PC-9 (cell line): ENCODE data around the gene NTNG2. TPM values are rescaled to one million over a fixed set of nuclear protein-coding genes. Genes with fewer than 3 reads are reported as not detected.

ENCODE experiments used
- BruUV-seq: library from RNA; stranded (reverse); fragments of 400-500 nt; replicated peaks from 2 replicates; lab custom pipeline; 2021; lab: Mats Ljungman, UMichigan
- CTCF ChIA-PET: fragments of 300-600 bp; sonication (Branson Sonifier 250); formaldehyde crosslinking; loops from one replicate; lab custom pipeline; 2022; ENCODE audit warnings: antibody characterized with exemption; lab: Charles Lee
- POLR2A ChIA-PET: fragments of 300-600 bp; sonication (Branson Sonifier 250); formaldehyde crosslinking; loops from one replicate; lab custom pipeline; 2022; ENCODE audit warnings: antibody characterized with exemption; ENCODE audit not compliant: unreplicated experiment; lab: Charles Lee
- DNase-seq, 2 experiments: peaks; one replicate each; pipeline versions ENCODE4 v3.0.0 to v3.0.0-alpha.2; 2015 to 2022; ENCODE audit warnings: mixed read lengths in 1 of 2
- H2AFZ ChIP-seq: fragments of 200-600 bp; sonication (generic); 2 replicates; pipeline ENCODE4 v1.8.1; 2017; ENCODE audit warnings: antibody characterized with exemption
- H3F3A ChIP-seq: fragments of 200-600 bp; sonication (generic); 2 replicates; pipeline ENCODE4 v1.8.1; 2017; ENCODE audit warnings: antibody characterized with exemption, mild to moderate bottlenecking, low read depth; ENCODE audit not compliant: insufficient read depth
- H3K27ac ChIP-seq: fragments of 200-600 bp; sonication (generic); 2 replicates; pipeline ENCODE4 v1.6.1; 2016; ENCODE audit warnings: mixed run types
- H3K27me3 ChIP-seq: fragments of 200-600 bp; sonication (generic); 2 replicates; pipeline ENCODE4 v1.6.1; 2016; ENCODE audit warnings: low read depth, mixed run types; ENCODE audit not compliant: insufficient read depth
- H3K36me3 ChIP-seq: fragments of 200-600 bp; sonication (generic); 2 replicates; pipeline ENCODE4 v1.6.1; 2016; ENCODE audit warnings: low read depth, mixed run types
- H3K4me1 ChIP-seq: fragments of 200-600 bp; sonication (generic); replicated peaks from 2 replicates; pipeline ENCODE4 v1.6.1; 2016; ENCODE audit warnings: mixed run types; ENCODE audit not compliant: insufficient read depth
- H3K4me2 ChIP-seq: fragments of 200-600 bp; sonication (generic); 2 replicates; pipeline ENCODE4 v1.6.1; 2017; ENCODE audit warnings: mixed run types
- H3K4me3 ChIP-seq: fragments of 200-600 bp; sonication (generic); 2 replicates; pipeline ENCODE4 v1.6.1; 2016; ENCODE audit warnings: mixed run types
- H3K79me2 ChIP-seq: fragments of 200-600 bp; sonication (generic); 2 replicates; pipeline ENCODE4 v1.6.1; 2017; ENCODE audit warnings: low read depth, mixed run types
- H3K9me2 ChIP-seq: fragments of 200-600 bp; sonication (generic); 2 replicates; pipeline ENCODE4 v1.8.1; 2017; ENCODE audit warnings: mild to moderate bottlenecking; ENCODE audit not compliant: insufficient read depth
- H3K9me3 ChIP-seq: fragments of 200-600 bp; sonication (generic); 2 replicates; pipeline ENCODE4 v1.8.1; 2016; ENCODE audit warnings: low read depth; ENCODE audit not compliant: insufficient read depth
- H4K20me1 ChIP-seq: fragments of 200-600 bp; sonication (generic); 2 replicates; pipeline ENCODE4 v1.8.1; 2017; ENCODE audit not compliant: insufficient read depth
- CTCF ChIP-seq: fragments of 200-600 bp; sonication (generic); conservative IDR thresholded peaks from 2 replicates; pipeline ENCODE4 v1.6.1; 2017; ENCODE audit warnings: mixed run types, antibody characterized with exemption, mild to moderate bottlenecking, moderate library complexity
- EZH2 ChIP-seq: fragments of 200-600 bp; sonication (generic); IDR thresholded peaks from 2 replicates; pipeline ENCODE4 v1.8.0; 2017; ENCODE audit warnings: antibody characterized with exemption, low read depth
- intact Hi-C: fragments of 100-400 bp; cut with micrococcal nuclease; formaldehyde crosslinking; loops from one replicate; pipeline ENCODE4 v1.10.0; 2022; ENCODE audit not compliant: unreplicated experiment
- total RNA-seq: library from RNA; stranded (reverse); gene quantifications from 2 replicates; pipeline ENCODE4 v1.2.3, GENCODE V29; 2021

The NTNG2 gene
- total RNA-seq, 1 experiment from 2014 or later = not detected

- BruUV-seq = no TSS peak
- Histone ChIP-seq H3K4me1 (no peaks in the 10 kb centered on the region), H3K36me3 (no peaks in the 10 kb centered on the region), H3K79me2 (no peaks in the 10 kb centered on the region), H4K20me1 (no peaks in the 10 kb centered on the region), H3K4me2 (no peak overlapping the region), H3K27ac (no peak overlapping the region), H3F3A (no peaks in the 10 kb centered on the region), H3K9me2 (no peaks in the 10 kb centered on the region), H3K27me3 (peaks cover 96% of the 10 kb centered on the region), H3K4me3 (no peak overlapping the region), H2AFZ (no peak overlapping the region), H3K9me3 (no peaks in the 10 kb centered on the region)
- intact Hi-C loops = no loop called here
- DNase-seq = no peak
- POLR2A ChIA-PET = no interaction called here
- TF ChIP-seq CTCF (no peak), EZH2 (no peak)
- CTCF ChIA-PET = no interaction called here
Measured at GRCh38 chr9:132207215-132207614, 45.4 kb downstream of the NTNG2 start.

DNA sequence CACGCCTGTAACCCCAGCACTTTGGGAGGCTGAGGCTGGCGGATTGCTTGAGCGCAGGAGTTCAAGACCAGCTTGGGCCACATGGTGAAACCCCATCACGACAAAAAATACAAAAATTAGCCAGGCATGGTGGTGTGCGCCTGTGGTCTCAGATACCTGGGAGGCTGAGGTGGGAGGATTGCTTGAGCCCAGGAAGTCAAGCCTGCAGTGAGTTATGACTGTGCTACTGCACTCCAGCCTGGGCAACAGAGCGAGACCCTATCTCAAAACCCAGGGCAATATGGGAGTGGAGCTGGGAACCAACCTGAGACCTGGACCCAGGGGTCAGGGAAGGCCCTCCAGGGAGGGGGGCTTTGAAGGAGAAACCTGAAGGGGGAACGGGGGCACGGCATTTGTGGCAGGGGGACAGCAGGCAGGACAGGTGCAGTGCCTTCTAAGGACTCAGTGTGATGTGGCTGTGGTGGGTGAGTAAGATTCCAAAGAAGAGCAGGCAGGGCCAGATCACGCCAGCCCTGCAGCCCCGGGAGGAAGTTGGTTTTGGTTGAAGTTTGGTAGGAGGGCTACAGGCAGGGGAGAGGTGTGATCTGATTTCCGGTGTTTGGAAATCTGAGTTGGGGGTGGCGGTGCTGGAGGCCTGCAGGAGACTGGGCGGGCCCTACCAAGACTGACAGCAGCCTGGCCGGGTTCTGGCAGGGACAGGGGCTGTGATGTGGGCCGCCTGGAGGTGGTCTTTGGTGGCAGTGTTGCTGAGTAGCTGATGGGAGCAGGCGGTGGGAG, 46.2 kb downstream of the NTNG2 start:
- no peaks in the 10 kb centered on the region for H3K79me2 ChIP-seq
- CTCF ChIA-PET = no interaction called here
- POLR2A ChIA-PET = no interaction called here
- no peak overlapping the region for H3K4me2 ChIP-seq
- no peak overlapping the region for H3K4me3 ChIP-seq
- no peaks in the 10 kb centered on the region for H3K9me3 ChIP-seq
- H3K27me3 ChIP-seq = peaks cover 95% of the 10 kb centered on the region
- no peaks in the 10 kb centered on the region for H3K4me1 ChIP-seq
- no TSS peak for BruUV-seq
- H2AFZ ChIP-seq = no peak overlapping the region
- DNase-seq = no peak
- intact Hi-C loops = no loop called here
- peak; percentile 41; the same call in 1 of the 2 replicates for TF ChIP-seq EZH2
- TF ChIP-seq CTCF = no peak
- H3K27ac ChIP-seq = no peak overlapping the region
- H3F3A ChIP-seq = no peaks in the 10 kb centered on the region
- H3K9me2 ChIP-seq = no peaks in the 10 kb centered on the region
- H4K20me1 ChIP-seq = no peaks in the 10 kb centered on the region
- no peaks in the 10 kb centered on the region for H3K36me3 ChIP-seq

GRCh38 chr9:132209228-132209627, 47.4 kb downstream of the NTNG2 start:
- TF ChIP-seq CTCF (no peak), EZH2 (no peak)
- Histone ChIP-seq H3K79me2 (no peaks in the 10 kb centered on the region), H3K4me3 (no peak overlapping the region), H3K9me3 (no peaks in the 10 kb centered on the region), H3K36me3 (no peaks in the 10 kb centered on the region), H3K4me1 (no peaks in the 10 kb centered on the region), H2AFZ (no peak overlapping the region), H3K27ac (no peak overlapping the region), H3F3A (no peaks in the 10 kb centered on the region), H3K9me2 (no peaks in the 10 kb centered on the region), H3K4me2 (no peak overlapping the region), H3K27me3 (peaks cover 92% of the 10 kb centered on the region), H4K20me1 (no peaks in the 10 kb centered on the region)
- BruUV-seq = no TSS peak
- DNase-seq = no peak
- CTCF ChIA-PET = no interaction called here
- POLR2A ChIA-PET = no interaction called here
- intact Hi-C loops = no loop called here
